GM18505 (cell line): ENCODE results near the gene DGKA.
"Not testable (repeated sequence)": the region's sequence is repeated elsewhere in the genome, so short reads cannot be mapped to it uniquely, and the experiment has no call there.

Source experiments
- ATAC-seq: cut with Tn5 transposase; IDR thresholded peaks from one replicate; pipeline ENCODE4 v1.9.1; 2021; ENCODE audit not compliant: unreplicated experiment
- POLR2A ChIP-seq: IDR thresholded peaks from 4 replicates; pipeline ENCODE4 v1.6.1; 2011; ENCODE audit warnings: borderline replicate concordance; ENCODE audit not compliant: insufficient read depth, insufficient read length; ENCODE audit errors: extremely low read depth

Gene DGKA

DNA sequence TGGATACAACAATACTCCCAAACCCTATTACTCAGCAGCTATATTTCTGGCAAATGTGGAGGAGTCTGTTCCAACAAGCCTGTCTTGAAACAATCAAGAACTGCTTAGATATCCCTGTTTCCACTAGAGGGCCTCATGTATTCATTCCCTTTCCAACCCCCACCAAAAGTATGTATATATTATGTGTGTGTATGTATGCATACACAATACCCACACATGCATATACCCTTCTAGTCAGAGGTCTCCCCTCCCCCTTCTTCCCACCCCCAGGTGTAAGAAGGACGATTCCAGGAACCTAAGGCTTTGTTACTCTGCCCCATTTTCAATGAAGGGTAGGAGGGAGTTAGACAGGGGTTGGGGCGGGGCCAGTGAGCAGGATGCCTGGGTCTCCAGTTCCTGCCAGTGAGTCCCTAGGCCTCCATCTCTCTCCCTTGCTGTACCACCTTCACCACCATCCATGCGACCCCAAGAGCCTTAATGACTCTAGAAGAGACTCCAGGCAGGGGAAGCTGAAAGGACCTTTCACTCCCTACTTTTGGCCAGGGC is at the start of gene DGKA:
Gene DGKA, plus strand, starts transcription at position 392 of the 546 bp plus-strand sequence. CDS start 5,342 bp downstream, outside the sequence.
- TF ChIP-seq POLR2A = peak; percentile 48
- no peak for ATAC-seq

DNA sequence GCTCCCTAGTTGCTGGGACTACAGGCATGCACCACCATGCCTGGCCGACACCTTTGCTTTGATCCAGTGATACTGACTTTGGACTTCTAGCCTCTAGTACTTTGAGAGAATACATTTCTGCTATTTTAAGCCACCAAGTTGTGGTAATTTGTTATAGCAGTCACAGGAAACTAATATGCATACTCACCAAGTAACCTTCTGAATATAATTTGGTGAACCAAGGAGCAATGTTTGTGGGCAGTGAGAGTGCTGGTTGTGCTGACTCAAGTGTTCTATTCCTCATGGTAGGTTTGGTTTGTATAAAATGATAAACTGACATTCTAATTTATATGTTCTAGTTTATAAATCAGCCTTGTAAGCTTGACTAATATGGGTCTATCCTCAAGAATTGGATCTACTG is 45.8 kb upstream of the DGKA start:
- TF ChIP-seq POLR2A = no peak
- ATAC-seq = no peak

DNA sequence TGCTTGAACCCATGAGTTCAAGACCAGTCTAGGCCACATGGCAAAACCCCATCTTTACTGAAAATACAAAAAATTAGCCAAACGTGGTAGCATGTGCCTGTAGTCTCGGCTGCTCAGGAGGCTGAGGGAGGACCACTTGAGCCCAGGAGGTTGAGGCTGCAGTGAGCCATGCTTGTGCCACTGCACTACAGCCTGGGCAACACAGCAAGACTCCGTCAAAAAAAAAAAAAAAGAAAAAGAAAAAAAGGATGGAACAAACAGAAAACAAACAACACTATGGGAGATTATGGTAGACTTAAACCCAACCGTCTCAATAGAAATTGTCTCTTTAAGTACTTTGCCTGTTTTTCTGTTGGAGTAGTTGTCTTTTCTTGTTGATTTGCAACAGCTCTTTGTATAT is 39.7 kb upstream of the DGKA start:
- no peak for ATAC-seq
- no peak for TF ChIP-seq POLR2A

DNA sequence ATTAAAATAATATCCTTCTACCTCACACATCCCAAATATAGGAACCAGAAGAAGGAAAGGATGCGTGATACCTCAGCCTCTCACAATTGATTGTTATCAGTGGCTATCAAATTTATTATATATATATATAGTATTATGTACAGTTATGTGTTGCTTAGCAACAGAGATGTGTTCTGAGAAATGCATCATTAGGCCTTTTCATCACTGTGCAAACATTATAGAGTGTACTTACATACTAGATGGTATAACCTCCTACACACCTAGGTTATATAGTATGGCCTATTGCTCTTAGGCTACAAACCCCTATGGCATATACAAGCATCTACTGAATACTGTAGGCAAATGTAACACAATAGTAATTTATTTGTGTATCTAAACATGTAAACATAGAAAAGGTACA is 37.2 kb upstream of the DGKA start:
- TF ChIP-seq POLR2A = no peak
- no peak for ATAC-seq

DNA sequence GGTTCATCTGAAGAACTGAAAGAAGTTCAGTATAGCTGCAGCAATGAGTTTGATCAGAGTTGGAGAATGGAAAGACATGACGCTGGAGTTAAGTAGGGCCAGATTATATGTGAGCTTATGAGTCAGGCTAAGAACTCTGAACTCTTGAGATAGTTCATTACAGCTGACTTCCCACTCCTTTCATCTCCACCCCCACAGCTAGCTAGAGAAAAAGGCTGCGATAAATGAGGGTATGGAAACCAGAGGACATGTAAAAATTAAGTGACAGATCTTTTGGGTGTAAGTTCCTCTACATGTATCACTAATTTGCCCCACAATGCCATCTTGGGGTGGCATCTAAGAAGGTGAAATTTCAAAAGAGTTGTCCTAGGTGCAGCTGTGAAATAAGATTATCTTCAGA is 31.9 kb upstream of the DGKA start:
- ATAC-seq = no peak

DNA sequence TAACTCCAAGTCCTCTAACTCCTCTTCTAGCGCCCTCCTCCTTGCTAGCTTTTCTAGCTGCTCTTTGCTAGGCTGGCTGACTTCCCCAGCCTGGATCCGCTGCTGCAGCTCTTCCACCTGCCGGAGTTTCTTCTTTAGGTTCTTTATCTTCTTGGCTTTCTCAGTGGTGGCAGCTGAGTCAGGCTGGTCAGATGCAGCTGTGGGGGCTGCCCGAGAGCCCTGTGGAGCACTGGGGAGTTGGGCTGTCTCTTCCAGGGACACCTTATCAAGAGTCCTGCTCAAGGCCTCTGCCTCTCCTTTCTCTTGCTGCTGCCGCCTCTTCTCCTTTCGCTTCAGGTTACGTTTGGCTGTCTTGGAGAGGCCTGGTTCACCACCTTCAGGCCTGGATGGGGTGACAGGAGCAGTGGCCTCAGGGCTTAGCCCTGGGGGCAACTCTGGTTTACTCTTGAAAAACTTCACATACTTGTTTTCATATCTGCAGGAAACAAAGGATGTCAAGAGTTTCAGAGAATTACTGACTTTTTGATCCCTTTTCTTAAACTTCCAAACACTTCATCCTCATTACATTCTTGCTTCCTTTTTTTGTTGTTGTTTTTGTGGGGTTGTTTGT is 29.0 kb upstream of the DGKA start:
- no peak for ATAC-seq
- TF ChIP-seq POLR2A = no peak

More for the DNA sequence above, 31.9 kb upstream of the DGKA start:
- TF ChIP-seq POLR2A = no peak

DNA sequence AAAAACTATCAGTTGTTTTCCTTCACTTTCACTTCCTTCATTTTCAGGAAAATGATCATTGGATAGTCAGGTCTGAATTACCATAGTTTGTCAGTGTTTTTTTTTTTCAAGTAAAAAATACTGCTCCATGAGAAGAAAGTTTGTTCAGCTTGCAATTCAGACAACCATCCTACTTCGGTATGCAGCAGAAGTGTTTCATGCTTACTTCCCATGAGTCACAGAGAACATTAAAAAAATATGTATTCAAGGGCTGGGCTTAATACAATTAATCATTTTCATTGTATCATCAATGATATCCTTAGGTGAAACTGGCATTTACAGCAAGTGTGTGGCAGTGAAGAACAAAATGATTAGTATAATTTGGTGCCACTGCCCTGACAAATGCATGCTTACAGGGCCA is 24.9 kb upstream of the DGKA start:
- no peak for ATAC-seq
- no peak for TF ChIP-seq POLR2A

DNA sequence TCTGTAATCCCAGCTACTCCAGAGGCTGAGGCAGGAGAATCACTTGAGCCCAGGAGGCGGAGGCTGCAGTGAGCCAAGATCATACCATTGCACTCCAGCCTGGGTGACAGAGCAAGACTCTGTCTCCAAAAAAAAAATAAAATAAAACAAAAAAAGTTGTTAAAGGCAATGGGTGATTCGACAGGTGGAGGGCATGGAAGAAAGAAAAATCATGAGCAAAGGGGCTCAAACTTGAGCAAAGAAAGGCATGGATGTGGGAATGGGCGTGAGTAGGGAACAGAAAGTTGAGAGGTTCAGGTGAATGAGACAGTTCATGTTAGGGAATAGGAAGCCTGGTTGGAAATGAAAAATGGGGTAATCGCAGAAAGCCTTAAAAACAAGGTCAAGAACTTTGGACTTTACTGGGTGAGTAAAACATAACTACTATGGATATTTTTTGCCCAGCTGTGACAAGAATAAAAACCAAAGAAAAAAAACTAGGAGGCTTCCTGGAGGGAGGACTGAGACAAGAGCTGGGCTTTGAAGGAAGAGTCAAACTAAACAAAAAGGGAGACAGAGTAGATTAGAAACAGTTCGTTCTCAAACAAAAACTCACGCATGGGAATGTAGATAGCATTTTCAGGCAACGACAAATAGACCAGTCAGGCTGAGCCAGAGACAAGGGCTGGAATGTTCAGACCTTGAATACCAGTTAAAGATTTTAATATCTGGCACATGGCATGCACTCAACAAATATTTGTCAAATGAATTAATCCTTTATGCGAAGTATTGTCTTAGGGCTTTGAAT is 22.0 kb upstream of the DGKA start:
- ATAC-seq = no peak
- no peak for TF ChIP-seq POLR2A

DNA sequence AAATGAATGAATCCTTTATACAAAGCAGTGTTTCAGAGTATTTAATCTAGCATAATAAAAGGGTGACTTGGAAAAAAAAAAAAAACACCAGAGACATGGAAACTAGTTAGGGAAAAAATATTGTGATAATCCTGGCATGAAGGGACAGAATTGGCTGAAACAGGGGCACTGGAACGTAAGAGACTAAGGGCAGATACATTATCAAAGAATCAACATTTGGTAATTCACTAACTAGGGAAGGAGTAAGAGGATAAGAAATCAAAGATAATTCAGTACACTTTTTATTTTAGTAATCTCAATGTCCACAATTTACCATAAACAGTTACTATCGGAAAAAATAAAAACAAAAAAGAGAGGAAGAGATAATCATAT is 21.5 kb upstream of the DGKA start:
- no peak for ATAC-seq
- no peak for TF ChIP-seq POLR2A

DNA sequence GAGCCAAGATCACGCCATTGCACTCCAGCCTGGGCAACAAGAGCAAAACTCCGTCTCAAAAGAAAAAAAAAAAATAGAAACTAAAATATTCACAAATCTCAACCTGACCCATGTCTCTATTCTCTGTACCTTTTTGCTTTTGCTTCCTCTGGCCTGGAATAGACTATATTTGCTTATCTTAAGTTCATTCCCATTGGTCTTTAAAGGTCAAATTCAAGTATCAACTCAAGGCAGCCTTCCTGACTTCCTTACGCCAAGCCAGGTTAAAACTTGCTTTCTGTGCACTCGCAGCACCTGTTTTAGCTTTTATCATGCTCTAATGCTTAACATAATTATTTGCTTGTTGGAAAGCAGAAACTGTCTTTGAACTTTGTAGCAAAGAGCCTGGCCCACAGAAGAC is 18.1 kb upstream of the DGKA start:
- no peak for TF ChIP-seq POLR2A
- ATAC-seq = no peak

DNA sequence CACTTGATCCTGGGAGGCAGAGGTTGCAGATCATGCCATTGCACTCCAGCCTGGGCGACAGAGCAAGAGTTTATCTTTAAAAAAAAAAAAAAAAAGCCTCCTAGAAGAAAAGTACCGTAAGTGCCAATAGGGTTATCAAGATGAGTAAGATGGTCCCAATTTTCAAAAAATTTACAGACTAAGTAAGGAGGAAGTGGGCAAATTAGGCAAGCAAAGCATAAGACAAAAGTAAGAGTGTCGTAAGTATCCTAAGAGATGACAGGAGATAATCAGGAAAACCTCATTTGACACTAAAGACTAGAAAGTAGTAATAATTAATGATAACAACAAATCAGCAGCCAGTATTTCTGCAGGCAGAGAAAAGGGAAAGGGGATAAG is 15.5 kb upstream of the DGKA start:
- TF ChIP-seq POLR2A = no peak
- no peak for ATAC-seq

DNA sequence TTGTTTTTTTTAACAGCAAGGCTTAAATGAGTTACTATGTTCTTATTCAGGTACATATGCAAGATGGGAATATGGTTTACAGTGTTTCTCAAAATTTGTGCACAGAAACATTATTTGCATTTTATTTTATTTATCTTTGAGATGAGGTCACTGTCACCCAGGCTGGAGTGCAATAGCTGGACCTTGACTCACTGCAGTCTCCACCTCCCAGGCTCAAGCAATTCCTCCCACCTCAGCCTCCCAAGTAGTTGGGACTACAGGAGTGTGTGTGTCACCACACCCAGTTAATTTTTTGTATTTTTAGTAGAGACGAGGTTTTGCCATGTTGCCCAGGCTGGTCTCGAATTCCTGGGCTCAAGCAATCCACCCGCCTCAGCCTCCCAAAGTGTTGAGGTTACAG is 11.9 kb upstream of the DGKA start:
- not testable (repeated sequence) for ATAC-seq

DNA sequence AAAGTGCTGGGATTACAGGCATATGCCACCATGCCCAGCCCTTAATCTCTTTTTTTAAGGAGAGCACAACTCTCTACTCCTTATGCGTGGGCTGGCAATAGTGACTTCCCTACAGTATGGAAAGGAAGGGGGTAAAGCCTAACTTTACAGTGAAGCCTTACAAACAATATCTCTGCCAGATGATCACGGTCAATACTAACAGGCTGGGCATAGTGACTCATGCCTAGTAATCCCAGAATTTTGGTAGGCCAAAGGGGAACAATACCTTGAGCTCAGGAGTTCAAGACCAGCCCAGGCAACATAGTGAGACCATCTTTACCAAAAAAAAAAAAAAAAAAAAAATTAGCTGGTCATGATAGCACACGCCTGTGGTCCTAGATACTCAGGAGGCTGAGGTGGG is 8.8 kb upstream of the DGKA start:
- no peak for ATAC-seq

DNA sequence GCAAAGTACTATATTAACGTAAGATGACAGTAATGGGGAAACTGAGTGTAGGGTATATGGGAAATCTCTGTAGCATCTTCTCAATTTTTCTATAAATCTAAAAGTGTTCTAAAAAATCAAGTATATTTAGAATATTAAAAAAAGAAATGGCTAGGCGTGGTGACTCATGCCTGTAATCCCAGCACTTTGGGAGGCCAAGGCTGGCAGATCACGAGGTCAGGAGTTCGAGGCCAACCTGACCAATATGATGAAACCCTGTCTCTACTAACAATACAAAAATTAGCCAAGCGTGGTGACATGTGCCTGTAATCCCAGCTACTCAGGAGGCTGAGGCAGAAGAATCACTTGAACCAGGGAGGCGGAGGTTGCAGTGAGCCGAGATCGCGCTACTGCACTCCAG is 7.3 kb upstream of the DGKA start:
- ATAC-seq = not testable (repeated sequence)

More for the DNA sequence above, 8.8 kb upstream of the DGKA start:
- TF ChIP-seq POLR2A = no peak
